Measurements from ENCODE around the gene MRPL10.

Gene MRPL10

GRCh38 chr17:47813512-47814031 lies 17.8 kb downstream of the MRPL10 start:
- no peak for DNase-seq (ENCODE audit: low read depth in 2 of 2)

GRCh38 chr17:47813077-47813476 lies 18.3 kb downstream of the MRPL10 start:
- DNase-seq (ENCODE audit: low read depth in 2 of 2) = no peak

- no peak for DNase-seq (ENCODE audit: low read depth in 2 of 2)
Observed at GRCh38 chr17:47812146-47812920, 19.0 kb downstream of the MRPL10 start.

- no peak for DNase-seq (ENCODE audit: low read depth in 2 of 2)
Observed at GRCh38 chr17:47811709-47812108, 19.6 kb downstream of the MRPL10 start.

- DNase-seq (ENCODE audit: low read depth in 2 of 2) = no peak
Observed at GRCh38 chr17:47810901-47811635, 20.3 kb downstream of the MRPL10 start.

- DNase-seq (ENCODE audit: low read depth in 2 of 2) = peak; percentile 60 to 65
Observed at GRCh38 chr17:47810200-47810821, 21.0 kb downstream of the MRPL10 start.

- no peak for DNase-seq (ENCODE audit: low read depth in 2 of 2)
Observed at GRCh38 chr17:47808830-47809480, 22.4 kb downstream of the MRPL10 start.

GRCh38 chr17:47808036-47808829 lies 23.1 kb downstream of the MRPL10 start:
- no peak for DNase-seq (ENCODE audit: low read depth in 2 of 2)

- no peak for DNase-seq (ENCODE audit: low read depth in 2 of 2)
Observed at GRCh38 chr17:47807421-47807820, 23.9 kb downstream of the MRPL10 start.

GRCh38 chr17:47806913-47807255 lies 24.5 kb downstream of the MRPL10 start:
- DNase-seq (ENCODE audit: low read depth in 2 of 2) = no peak

- no peak for DNase-seq (ENCODE audit: low read depth in 2 of 2)
Observed at GRCh38 chr17:47806026-47806912, 25.1 kb downstream of the MRPL10 start.

GRCh38 chr17:47804461-47804860 lies 26.9 kb downstream of the MRPL10 start:
- DNase-seq (ENCODE audit: low read depth in 2 of 2) = no peak

- no peak for DNase-seq (ENCODE audit: low read depth in 2 of 2)
Observed at GRCh38 chr17:47803751-47804150, 27.6 kb downstream of the MRPL10 start.

GRCh38 chr17:47803201-47803600 lies 28.1 kb downstream of the MRPL10 start:
- DNase-seq (ENCODE audit: low read depth in 2 of 2) = no peak

GRCh38 chr17:47802341-47803022 lies 28.9 kb downstream of the MRPL10 start:
- no peak for DNase-seq (ENCODE audit: low read depth in 2 of 2)

GRCh38 chr17:47801906-47802305 lies 29.4 kb downstream of the MRPL10 start:
- DNase-seq (ENCODE audit: low read depth in 2 of 2) = no peak

GRCh38 chr17:47801176-47801765 lies 30.1 kb downstream of the MRPL10 start:
- no peak for DNase-seq (ENCODE audit: low read depth in 2 of 2)

- no peak for DNase-seq (ENCODE audit: low read depth in 2 of 2)
Observed at GRCh38 chr17:47800686-47801085, 30.7 kb downstream of the MRPL10 start.

- DNase-seq (ENCODE audit: low read depth in 2 of 2) = no peak
Observed at GRCh38 chr17:47797797-47798196, 33.5 kb downstream of the MRPL10 start.

Data from fibroblast of skin of left quadriceps (primary cell).